Activated CD4-positive, CD25-positive, alpha-beta regulatory T cell (primary cell): ENCODE measurements around the gene CIAO2A.

Experiments used
- DNase-seq, 4 experiments: peaks; one replicate each; lab custom pipeline; 2025; lab: John Stamatoyannopoulos, UW

CIAO2A gene

DNA sequence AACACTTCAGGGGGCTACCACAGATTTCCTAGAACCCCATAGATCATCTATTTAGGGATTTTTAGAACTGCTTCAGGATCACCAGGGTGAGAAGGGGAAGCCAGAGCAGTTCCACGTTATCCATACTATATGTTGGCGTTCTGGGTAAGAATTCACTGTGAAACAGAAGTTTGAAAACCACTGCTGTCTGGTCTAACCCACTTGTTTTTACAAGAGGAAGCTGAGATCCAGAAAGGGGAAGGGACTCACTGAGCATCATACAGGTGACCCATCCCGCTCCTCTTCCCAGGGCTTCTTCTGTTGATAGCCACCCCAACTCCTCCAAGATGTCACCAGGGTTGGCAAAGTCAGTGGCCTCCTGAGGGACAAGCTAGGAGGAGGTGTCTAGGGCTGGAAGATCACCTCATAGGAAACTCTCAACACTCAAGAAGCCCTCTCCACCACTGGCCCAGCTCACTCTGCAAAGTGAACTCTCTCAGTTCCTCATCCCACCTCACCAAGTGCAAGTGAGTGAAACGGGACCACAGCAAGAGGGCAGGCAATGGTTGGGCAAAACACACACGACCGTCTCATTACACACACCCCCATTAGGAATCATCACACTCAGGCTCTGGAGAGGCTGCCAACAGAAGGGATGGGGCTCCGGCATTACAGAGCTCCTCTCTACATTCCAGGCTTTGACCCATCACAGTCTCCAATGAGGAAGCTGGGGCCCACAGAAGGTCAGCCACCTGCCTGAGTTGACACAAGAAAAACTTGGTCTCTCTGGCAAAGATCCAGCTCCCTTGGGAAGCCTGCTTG is 49.1 kb downstream of the CIAO2A start:
- no peak for DNase-seq

- DNase-seq: no peak
Observed at GRCh38 chr15:64038878-64039610, 54.6 kb downstream of the CIAO2A start.

DNA sequence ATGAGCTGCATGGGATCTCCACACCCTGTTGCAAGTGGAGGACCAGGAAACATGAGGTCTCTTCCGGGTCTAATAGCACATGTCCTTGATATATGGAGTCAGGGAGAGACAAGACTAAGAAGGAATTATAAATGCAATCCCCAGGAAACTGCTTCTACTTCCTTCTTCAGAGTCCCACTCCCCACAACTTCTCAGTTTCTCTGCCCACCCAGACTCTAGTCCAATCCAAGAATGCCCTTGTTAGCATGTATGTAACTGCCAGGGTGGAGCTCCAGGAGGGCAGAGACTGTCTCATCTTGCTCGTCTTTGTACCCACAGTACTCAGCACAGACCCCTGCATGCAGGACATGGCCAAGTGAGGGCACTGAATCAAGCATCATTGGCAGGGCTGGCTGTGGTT is 55.7 kb downstream of the CIAO2A start:
- DNase-seq: no peak

GRCh38 chr15:64037116-64037515 is 56.5 kb downstream of the CIAO2A start:
- DNase-seq: no peak

DNA sequence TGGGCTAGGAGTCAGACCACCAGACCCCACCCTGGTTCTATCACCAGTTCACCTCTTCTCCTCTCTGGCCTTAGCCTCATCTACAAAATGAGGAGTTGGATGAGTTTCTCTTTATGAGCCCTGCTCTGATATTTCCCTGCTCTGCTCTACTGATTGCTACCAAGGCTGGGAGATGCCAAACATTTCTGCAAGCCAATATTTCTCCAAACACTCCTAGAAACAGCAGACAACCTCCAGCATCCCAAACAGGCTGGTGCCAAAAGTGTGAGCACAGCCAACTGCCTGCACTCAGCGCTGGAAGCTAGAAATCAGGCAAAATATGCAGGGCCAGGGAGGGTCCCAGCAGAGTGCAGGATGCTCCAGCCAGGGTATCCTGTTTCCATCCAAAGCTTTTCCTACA is 58.1 kb downstream of the CIAO2A start:
- DNase-seq: no peak

- DNase-seq: no peak
Observed at GRCh38 chr15:64034519-64034918, 59.1 kb downstream of the CIAO2A start.

- DNase-seq: no peak
Observed at GRCh38 chr15:64032329-64032728, 61.3 kb downstream of the CIAO2A start.

- no peak for DNase-seq
Observed at GRCh38 chr15:64030123-64030522, 63.5 kb downstream of the CIAO2A start.

DNA sequence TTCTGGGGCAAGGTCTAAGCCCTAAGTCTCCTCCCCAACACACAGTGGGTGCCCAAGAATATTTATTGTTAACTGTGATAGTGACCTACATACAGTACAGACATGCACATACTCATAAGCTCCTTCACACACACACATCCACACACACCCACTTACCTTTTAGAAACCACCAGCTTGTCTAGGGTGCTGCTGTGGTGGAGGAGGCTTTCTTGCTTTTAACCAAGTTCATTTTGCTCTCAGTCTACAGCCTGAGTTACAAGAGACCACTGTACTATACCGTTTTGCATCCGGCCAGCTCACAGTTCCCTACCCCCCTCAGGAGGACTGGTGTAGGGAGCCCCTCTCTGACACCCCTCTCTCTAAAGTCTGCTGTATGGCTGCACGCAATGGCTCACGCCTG is 64.0 kb downstream of the CIAO2A start:
- DNase-seq: no peak

DNA sequence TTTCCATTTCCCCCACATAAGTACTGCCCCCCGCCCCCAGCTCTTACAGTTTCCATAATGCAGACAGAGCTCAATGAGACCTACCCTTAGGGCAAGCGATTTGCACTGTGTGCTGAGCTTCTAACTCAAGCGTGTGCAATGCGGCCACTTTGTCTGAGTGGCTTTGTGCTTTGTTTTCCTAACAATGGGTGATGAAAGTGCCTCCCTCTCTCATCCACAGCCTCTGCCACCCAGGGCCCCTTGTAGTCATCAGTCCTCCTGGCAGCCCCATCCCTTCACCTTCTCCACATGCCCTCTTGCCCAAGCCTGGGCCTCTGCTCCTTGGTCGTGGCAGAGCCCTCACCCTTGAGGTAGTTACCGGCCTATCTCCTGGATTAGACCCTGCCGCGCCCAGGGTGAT is 64.5 kb downstream of the CIAO2A start:
- no peak for DNase-seq

GRCh38 chr15:64026591-64026990 is 67.0 kb downstream of the CIAO2A start:
- DNase-seq: no peak

- DNase-seq: no peak
Observed at GRCh38 chr15:64024172-64025050, 69.2 kb downstream of the CIAO2A start.

DNA sequence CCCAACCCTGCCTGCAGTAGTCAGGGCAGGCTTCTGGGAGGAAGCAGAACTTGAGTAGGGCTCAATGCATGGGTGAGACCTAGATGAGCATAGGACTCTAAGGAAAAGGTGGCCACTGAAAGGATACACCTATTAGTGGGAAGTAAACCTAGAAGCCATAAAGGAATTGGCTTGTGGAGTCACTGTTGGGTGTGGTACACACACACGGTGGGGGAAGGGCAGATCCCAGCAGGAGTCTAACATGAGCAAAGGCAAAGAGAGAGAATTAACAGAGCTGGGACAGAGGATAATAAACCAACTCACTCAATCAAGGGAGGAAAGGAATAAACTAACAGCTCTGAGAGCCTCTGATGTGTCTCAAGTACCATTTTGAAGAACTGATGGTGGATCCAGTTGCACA is 70.4 kb downstream of the CIAO2A start:
- no peak for DNase-seq

DNA sequence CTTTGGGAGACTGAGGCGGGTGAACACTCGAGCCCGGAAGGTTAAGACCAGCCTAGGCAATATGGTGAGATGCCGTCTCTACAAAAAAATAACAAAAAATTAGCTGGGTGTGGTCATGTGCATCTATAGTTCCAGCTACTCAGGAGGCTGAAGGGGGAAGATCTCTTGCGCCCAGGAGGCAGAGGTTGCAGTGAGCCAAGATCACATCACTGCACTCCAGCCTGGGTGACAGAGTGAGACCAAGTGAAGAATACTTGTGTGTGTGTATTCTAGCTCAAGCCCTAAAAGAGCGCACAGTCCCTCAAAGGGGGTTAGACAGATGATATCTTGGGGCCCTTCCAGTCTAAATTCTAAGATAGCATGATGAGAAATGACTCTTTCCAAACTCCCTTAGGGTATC is 71.1 kb downstream of the CIAO2A start:
- no peak for DNase-seq
